ENCODE measurements around the gene KCNK2.

GRCh38 chr1:215277532-215277931, 195.0 kb downstream of the KCNK2 start:
- TF ChIP-seq CTCF (conservative IDR thresholded peaks at IDR 0.05; ENCODE audit: low read depth, low read length) = no peak
- TF ChIP-seq ELK1 (IDR thresholded peaks at IDR 0.05; ENCODE audit: borderline replicate concordance, low read depth, low read length) = no peak
- no peak for TF ChIP-seq CHD1 (IDR thresholded peaks at IDR 0.05; ENCODE audit: low read depth, low read length)
- no peak for TF ChIP-seq RAD21 (IDR thresholded peaks at IDR 0.05; ENCODE audit: low read length)
- TF ChIP-seq RFX5 (IDR thresholded peaks at IDR 0.05; ENCODE audit: low read depth, low read length) = no peak
- TF ChIP-seq POLR2A (IDR thresholded peaks at IDR 0.05; ENCODE audit: low read depth, low read length) = no peak
- no peak for TF ChIP-seq MXI1 (IDR thresholded peaks at IDR 0.05; ENCODE audit: borderline replicate concordance, low read depth, low read length)
- no peak for TF ChIP-seq MAFK (IDR thresholded peaks at IDR 0.05; ENCODE audit: low read depth, low read length)
- no peak for TF ChIP-seq BHLHE40 (IDR thresholded peaks at IDR 0.05; ENCODE audit: low read depth, low read length)
- TF ChIP-seq MAZ (IDR thresholded peaks at IDR 0.05; ENCODE audit: borderline replicate concordance, low read depth, low read length) = no peak
